Aorta (tissue), 5 donors: ENCODE data around the gene EXD3. TPM values are rescaled to one million over a fixed set of nuclear protein-coding genes. Genes with fewer than 3 reads are reported as not detected.

Experiments used
- ATAC-seq: fragments of 200-7000 bp; cut with Tn5 transposase; one replicate; pipeline ENCODE4 v1.9.1; 2022; ENCODE audit warnings: moderate library complexity; ENCODE audit not compliant: low FRiP score
- DNase-seq, 2 donors: peaks; one replicate each; pipeline ENCODE4 v3.0.0-alpha.2; 2020
- H3K27ac ChIP-seq, 2 donors: one replicate each; pipeline ENCODE4 v1.5.1; 2013; ENCODE audit warnings: low read length in 2 of 2, mild to moderate bottlenecking in 2 of 2, moderate library complexity in 2 of 2, control low read depth in 1 of 2, inconsistent platforms in 1 of 2, low read depth in 1 of 2
- H3K27me3 ChIP-seq, 2 donors: one replicate each; pipeline ENCODE4 v1.6.1; 2013; ENCODE audit warnings: control low read depth in 1 of 2, low read length in 1 of 2, mild to moderate bottlenecking in 1 of 2, moderate library complexity in 1 of 2; ENCODE audit not compliant: insufficient read depth in 2 of 2, control insufficient read depth in 1 of 2
- H3K36me3 ChIP-seq, 2 donors: one replicate each; pipeline ENCODE4 v1.6.1; 2013; ENCODE audit warnings: control low read depth in 1 of 2, low read length in 1 of 2, mild to moderate bottlenecking in 1 of 2; ENCODE audit not compliant: insufficient read depth in 2 of 2, control insufficient read depth in 1 of 2
- H3K4me1 ChIP-seq, 2 donors: one replicate each; pipeline ENCODE4 v1.6.1; 2013; ENCODE audit warnings: low read length in 2 of 2, control low read depth in 1 of 2, mild to moderate bottlenecking in 1 of 2, moderate library complexity in 1 of 2; ENCODE audit not compliant: insufficient read depth in 2 of 2, control insufficient read depth in 1 of 2
- H3K4me3 ChIP-seq, 2 donors: one replicate each; pipeline ENCODE4 v1.5.1; 2013; ENCODE audit warnings: low read length in 2 of 2, control low read depth in 1 of 2, mild to moderate bottlenecking in 1 of 2
- H3K9me3 ChIP-seq: one replicate; pipeline ENCODE4 v1.6.1; 2013; ENCODE audit warnings: mild to moderate bottlenecking, low read length; ENCODE audit not compliant: control insufficient read depth
- WGBS, 2 donors: extraction: QIAGEN DNeasy Blood & Tissue Kit; methylation state at CpG; one replicate each; pipeline ENCODE4 v1.1.7; 2013; 5-methylcytosine and 5-hydroxymethylcytosine counted together
- intact Hi-C, 2 donors: fragments of 100-400 bp; cut with DNase I; formaldehyde crosslinking; loops; one replicate each; pipeline versions ENCODE4 v1.14.2 to v1.15.0; 2022
- polyA plus RNA-seq, 2 donors: library from polyadenylated mRNA; stranded (reverse); fragments of 200-250 nt; gene quantifications; one replicate each; pipeline ENCODE4 v1.2.3, GENCODE V29; 2013
- total RNA-seq, 2 donors: library from RNA; stranded (reverse); fragmentation: NEBNext Ultra II Directional; extraction: Animal tissue kit (Norgen Biotek cat#: 25700); gene quantifications; one replicate each; pipeline ENCODE4 v1.2.1, GENCODE V29; 2021
- donor health status: healthy with polysubstance abuse.
- donor health status: Bipolar disorder and iron deficiency.
- donor health status: DM: no; HTN: no; CAD: no.
- donor health status: DM: no; HTN: no; CAD: no.
- donor health status: DM: yes; HTN: yes; CAD: no.

EXD3 gene
- total and polyA plus RNA-seq, 4 donors, result 15.9 to 96.8 (median 30.0) TPM

DNA sequence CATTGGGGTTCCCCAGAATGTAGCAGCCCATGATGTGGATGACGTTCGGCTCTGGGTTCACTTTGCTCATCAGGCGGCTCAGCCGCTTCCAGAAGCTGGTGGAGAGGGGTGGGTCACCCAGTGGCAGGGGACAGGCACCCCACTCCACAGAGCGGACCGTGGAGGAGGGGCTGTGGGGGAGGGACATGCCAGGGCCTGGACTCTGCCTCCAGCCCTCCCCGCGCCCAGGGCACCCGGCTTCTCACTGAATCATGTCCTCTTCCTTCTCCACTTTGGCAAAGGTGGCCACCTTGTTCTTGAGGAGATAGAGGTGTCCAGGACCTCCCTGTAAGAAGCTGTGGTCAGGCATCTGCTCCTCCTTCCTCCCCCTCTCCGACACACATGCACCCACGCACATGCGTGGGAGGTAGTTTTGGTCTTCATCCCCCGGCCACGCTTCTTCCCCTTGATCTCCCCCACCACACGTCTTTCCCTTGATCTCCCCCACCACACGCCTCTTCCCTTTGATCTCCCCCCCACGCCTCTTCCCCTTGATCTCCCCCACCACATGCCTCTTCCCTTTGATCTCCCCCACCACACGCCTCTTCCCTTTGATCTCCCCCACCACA is 27.1 kb upstream of the EXD3 start:
- DNase-seq (peak; percentile 43 to 65), ATAC-seq (no peak)
- Histone ChIP-seq H3K27me3 (no peaks in the 10 kb centered on the region), H3K36me3 (no peaks in the 10 kb centered on the region), H3K4me3 (no peak overlapping the region), H3K9me3 (no peaks in the 10 kb centered on the region), H3K4me1 (peaks cover 0 to 4% of the 10 kb centered on the region in 2 donors), H3K27ac (no peak overlapping the region)
- 84 to 85% methylated on average over 18 of the region's 18 CpGs for WGBS, 2 donors
- intact Hi-C loops, result no loop called here

DNA sequence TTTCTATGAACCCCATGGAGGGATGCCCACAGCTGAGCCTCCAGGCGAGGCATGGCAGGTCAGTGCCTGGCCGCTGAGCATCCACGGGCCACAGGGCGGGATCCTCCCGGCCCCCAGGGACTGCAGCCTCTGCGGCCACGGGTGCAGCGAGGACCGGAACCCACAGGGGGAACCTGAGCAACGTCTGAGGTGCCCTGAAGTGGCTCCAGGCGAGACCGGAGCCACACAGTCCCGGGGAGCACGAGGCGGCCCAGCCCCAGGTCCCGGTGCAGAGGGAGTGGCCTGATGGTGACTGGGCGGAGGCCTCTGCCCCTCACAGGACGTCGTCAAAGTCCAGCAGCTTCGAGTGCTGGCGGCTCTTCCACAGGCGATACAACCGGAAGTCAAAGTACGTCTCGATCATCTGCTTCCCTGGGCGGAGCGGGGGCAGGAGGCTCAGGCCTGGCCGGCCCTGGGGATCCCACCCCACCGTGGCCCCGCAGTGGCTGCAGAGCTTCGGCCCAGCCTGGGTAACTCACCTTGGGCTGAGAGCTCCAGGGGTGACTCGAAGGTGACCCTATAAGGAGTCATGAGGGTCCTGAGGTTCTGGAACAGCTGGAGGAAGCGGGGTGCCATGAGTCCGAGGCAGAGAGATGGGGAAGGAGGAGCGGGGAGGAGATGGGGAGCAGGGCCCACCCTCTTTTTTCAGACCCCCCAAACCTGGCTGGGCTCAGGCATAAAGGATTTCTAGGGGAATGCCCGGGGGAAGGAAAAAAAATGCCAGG is 26.3 kb upstream of the EXD3 start:
- intact Hi-C loops, result no loop called here
- no peaks in the 10 kb centered on the region for H3K9me3 ChIP-seq
- ATAC-seq (no peak), DNase-seq (peak; percentile 50 to 73)
- no peak overlapping the region for H3K4me3 ChIP-seq
- 81 to 84% methylated on average over 36 of the region's 36 CpGs for WGBS, 2 donors
- H3K36me3 ChIP-seq, result no peaks in the 10 kb centered on the region
- peaks cover 0 to under 1% of the 10 kb centered on the region in 2 donors for H3K4me1 ChIP-seq
- no peaks in the 10 kb centered on the region for H3K27me3 ChIP-seq
- H3K27ac ChIP-seq, result no peak overlapping the region

- DNase-seq, result peak in 1 of 2 donors; percentile 72
- no peak overlapping the region for H3K4me3 ChIP-seq
- intact Hi-C loops, result no loop called here
Measured at GRCh38 chr9:137448602-137448962, 25.6 kb upstream of the EXD3 start.

DNA sequence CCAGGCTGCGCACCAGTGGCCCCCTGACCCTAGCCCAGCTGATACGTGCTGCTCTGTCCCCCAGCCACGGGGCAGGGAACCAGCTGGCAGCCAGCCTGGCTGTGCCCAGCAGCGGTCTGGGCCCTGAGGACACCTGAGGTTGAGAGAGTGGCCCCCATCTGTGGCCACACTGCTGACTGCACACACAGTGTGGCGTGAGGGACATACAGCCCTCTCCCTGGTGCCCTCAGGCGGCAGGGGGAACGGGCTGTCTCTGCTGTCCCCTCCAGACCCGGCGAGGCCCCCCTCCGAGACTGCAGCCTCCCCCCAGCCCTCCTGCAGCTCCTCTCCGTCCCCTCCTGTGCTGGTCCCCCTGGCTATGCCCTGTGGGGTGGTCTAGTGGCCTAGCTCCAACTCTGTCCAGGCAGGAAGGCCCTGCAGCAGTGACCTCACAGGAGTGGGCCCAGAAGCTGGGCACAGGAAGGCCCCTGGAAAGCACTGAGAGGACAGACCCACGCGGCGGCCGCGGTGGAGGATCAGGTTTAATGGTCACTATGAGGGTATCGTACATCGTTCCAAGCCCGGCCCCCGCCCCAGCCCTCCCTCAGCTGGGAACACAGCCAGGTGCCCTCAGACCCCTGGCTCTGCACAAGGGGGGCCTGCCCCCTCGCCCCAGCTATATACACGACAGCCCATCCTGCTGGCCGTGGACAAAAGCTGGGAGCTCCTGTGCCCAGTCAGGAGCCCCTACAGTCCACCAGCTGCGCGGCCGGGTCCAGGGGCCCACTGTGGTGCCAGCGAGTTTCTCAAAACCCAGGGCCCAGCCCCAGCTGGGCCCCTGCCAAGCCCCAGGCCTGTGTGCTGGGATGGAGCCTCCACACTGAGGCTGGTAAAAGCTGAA is 25.0 kb upstream of the EXD3 start:
- 55 to 62% methylated on average over 27 of the region's 27 CpGs for WGBS, 2 donors
- no peaks in the 10 kb centered on the region for H3K27me3 ChIP-seq
- no peak overlapping the region for H3K4me3 ChIP-seq
- H3K9me3 ChIP-seq, result no peaks in the 10 kb centered on the region
- ATAC-seq (no peak), DNase-seq (peak in 1 of 2 donors; percentile 47)
- H3K4me1 ChIP-seq, result no peaks in the 10 kb centered on the region
- intact Hi-C loops, result no loop called here
- no peak overlapping the region for H3K27ac ChIP-seq
- no peaks in the 10 kb centered on the region for H3K36me3 ChIP-seq

More at GRCh38 chr9:137448602-137448962, 25.6 kb upstream of the EXD3 start:
- Histone ChIP-seq H3K27me3 (no peaks in the 10 kb centered on the region), H3K36me3 (no peaks in the 10 kb centered on the region), H3K27ac (no peak overlapping the region), H3K9me3 (no peaks in the 10 kb centered on the region), H3K4me1 (no peaks in the 10 kb centered on the region)
- 68 to 71% methylated on average over 16 of the region's 16 CpGs for WGBS, 2 donors
- ATAC-seq, result no peak

- no peak overlapping the region for H3K4me3 ChIP-seq
- H3K27ac ChIP-seq, result no peak overlapping the region
- DNase-seq (peak; percentile 52 to 73), ATAC-seq (no peak)
- no peaks in the 10 kb centered on the region for H3K9me3 ChIP-seq
- no peaks in the 10 kb centered on the region for H3K4me1 ChIP-seq
- H3K27me3 ChIP-seq, result no peaks in the 10 kb centered on the region
- WGBS, 2 donors, result 72 to 74% methylated on average over 21 of the region's 21 CpGs
- no peaks in the 10 kb centered on the region for H3K36me3 ChIP-seq
- intact Hi-C loops, result no loop called here
Measured at GRCh38 chr9:137446851-137447471, 24.0 kb upstream of the EXD3 start.

- WGBS, 2 donors, result 65 to 68% methylated on average over 19 of the region's 19 CpGs
- peak; percentile 48 to 77 for DNase-seq
- intact Hi-C loops, result no loop called here
Measured at GRCh38 chr9:137445930-137446431, 23.0 kb upstream of the EXD3 start.

GRCh38 chr9:137445275-137445807 is 22.4 kb upstream of the EXD3 start:
- Histone ChIP-seq H3K27ac (no peak overlapping the region), H3K9me3 (no peaks in the 10 kb centered on the region), H3K36me3 (no peaks in the 10 kb centered on the region), H3K27me3 (no peaks in the 10 kb centered on the region), H3K4me1 (no peaks in the 10 kb centered on the region), H3K4me3 (no peak overlapping the region)
- 23 to 30% methylated on average over 14 of the region's 14 CpGs for WGBS, 2 donors
- intact Hi-C loops, result no loop called here
- peak; percentile 87 to 93 for DNase-seq
- ATAC-seq, result peak; percentile 87

More at GRCh38 chr9:137445930-137446431, 23.0 kb upstream of the EXD3 start:
- Histone ChIP-seq H3K27me3 (no peaks in the 10 kb centered on the region), H3K4me1 (no peaks in the 10 kb centered on the region), H3K27ac (no peak overlapping the region), H3K9me3 (no peaks in the 10 kb centered on the region), H3K36me3 (no peaks in the 10 kb centered on the region), H3K4me3 (no peak overlapping the region)
- no peak for ATAC-seq
